ENCODE data around the gene SLC12A3.

- TF ChIP-seq ZFP3 (CRISPR knock-in tag; IDR thresholded peaks at IDR 0.05): no peak
- no peak for TF ChIP-seq PATZ1 (CRISPR knock-in tag; IDR thresholded peaks at IDR 0.05; ENCODE audit: borderline replicate concordance)
- no peak for TF ChIP-seq CREB5 (CRISPR knock-in tag; IDR thresholded peaks at IDR 0.05; ENCODE audit: low read depth)
- no peak for TF ChIP-seq GLIS3 (CRISPR knock-in tag; IDR thresholded peaks at IDR 0.05)
- no peak for TF ChIP-seq ARNTL (CRISPR knock-in tag; IDR thresholded peaks at IDR 0.05; ENCODE audit: borderline replicate concordance, low read depth)
- no peak for TF ChIP-seq ZNF70 (CRISPR knock-in tag; IDR thresholded peaks at IDR 0.05)
- TF ChIP-seq ISL1 (CRISPR knock-in tag; IDR thresholded peaks at IDR 0.05): no peak
- no peak for TF ChIP-seq ZNF8 (CRISPR knock-in tag; IDR thresholded peaks at IDR 0.05)
- TF ChIP-seq POU6F1 (CRISPR knock-in tag; IDR thresholded peaks at IDR 0.05; ENCODE audit: borderline replicate concordance, low read depth): no peak
Measured at GRCh38 chr16:56876048-56876447, 11.0 kb downstream of the SLC12A3 start.

All from SK-N-SH treated with all-trans-retinoic acid at 6 μM for 48 hours (cell line).